ENCODE data around the gene PLXNA4. TPM values are rescaled to one million over a fixed set of nuclear protein-coding genes. Genes with fewer than 3 reads are reported as not detected.

The PLXNA4 gene
- total and polyA plus RNA-seq, 2 experiments from 2014 or later: 0.08 to 0.80 TPM

DNA sequence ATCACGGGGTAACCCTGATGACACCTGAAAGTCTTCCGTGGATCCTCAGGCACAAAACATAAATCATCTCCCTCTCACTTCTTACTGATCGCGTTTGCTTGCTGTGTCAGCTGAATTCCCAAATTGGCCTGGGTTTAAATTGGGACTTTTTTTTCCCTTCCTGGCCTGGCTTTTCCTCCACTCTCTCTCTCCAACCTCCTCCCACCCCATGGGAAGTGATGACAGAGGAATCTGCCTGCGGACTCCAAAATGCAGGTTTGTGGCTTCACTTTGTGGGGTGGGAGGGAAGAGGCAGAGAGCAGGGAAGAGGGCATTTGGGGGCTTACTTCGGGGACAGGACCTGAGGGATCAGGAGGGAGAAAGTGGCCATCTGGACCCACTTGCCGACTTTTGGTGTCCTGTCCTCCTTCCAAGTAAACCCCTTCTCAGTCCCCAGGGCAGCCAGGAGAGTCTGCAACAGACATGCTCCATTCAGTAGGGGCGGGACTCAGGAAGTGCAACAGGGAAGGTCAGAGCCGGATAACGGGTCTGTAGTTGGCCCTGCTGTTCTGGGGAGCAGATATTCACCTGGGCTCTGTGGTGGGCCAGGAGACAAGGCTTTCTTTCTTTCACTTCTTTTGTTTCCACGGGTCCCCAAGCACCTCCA, 172.7 kb downstream of the PLXNA4 start:
- DNase-seq (ENCODE audit: low spot score): no peak
- H3K9me3 Mint-ChIP-seq: no peaks in the 10 kb centered on the region
- no peaks in the 10 kb centered on the region for H3K36me3 ChIP-seq (ENCODE audit: insufficient read depth)
- no peak overlapping the region for H3K27ac Mint-ChIP-seq
- TF ChIP-seq STAT1 (IDR thresholded peaks at IDR 0.05; ENCODE audit: unreplicated experiment): no peak
- TF ChIP-seq, protein P1, sequence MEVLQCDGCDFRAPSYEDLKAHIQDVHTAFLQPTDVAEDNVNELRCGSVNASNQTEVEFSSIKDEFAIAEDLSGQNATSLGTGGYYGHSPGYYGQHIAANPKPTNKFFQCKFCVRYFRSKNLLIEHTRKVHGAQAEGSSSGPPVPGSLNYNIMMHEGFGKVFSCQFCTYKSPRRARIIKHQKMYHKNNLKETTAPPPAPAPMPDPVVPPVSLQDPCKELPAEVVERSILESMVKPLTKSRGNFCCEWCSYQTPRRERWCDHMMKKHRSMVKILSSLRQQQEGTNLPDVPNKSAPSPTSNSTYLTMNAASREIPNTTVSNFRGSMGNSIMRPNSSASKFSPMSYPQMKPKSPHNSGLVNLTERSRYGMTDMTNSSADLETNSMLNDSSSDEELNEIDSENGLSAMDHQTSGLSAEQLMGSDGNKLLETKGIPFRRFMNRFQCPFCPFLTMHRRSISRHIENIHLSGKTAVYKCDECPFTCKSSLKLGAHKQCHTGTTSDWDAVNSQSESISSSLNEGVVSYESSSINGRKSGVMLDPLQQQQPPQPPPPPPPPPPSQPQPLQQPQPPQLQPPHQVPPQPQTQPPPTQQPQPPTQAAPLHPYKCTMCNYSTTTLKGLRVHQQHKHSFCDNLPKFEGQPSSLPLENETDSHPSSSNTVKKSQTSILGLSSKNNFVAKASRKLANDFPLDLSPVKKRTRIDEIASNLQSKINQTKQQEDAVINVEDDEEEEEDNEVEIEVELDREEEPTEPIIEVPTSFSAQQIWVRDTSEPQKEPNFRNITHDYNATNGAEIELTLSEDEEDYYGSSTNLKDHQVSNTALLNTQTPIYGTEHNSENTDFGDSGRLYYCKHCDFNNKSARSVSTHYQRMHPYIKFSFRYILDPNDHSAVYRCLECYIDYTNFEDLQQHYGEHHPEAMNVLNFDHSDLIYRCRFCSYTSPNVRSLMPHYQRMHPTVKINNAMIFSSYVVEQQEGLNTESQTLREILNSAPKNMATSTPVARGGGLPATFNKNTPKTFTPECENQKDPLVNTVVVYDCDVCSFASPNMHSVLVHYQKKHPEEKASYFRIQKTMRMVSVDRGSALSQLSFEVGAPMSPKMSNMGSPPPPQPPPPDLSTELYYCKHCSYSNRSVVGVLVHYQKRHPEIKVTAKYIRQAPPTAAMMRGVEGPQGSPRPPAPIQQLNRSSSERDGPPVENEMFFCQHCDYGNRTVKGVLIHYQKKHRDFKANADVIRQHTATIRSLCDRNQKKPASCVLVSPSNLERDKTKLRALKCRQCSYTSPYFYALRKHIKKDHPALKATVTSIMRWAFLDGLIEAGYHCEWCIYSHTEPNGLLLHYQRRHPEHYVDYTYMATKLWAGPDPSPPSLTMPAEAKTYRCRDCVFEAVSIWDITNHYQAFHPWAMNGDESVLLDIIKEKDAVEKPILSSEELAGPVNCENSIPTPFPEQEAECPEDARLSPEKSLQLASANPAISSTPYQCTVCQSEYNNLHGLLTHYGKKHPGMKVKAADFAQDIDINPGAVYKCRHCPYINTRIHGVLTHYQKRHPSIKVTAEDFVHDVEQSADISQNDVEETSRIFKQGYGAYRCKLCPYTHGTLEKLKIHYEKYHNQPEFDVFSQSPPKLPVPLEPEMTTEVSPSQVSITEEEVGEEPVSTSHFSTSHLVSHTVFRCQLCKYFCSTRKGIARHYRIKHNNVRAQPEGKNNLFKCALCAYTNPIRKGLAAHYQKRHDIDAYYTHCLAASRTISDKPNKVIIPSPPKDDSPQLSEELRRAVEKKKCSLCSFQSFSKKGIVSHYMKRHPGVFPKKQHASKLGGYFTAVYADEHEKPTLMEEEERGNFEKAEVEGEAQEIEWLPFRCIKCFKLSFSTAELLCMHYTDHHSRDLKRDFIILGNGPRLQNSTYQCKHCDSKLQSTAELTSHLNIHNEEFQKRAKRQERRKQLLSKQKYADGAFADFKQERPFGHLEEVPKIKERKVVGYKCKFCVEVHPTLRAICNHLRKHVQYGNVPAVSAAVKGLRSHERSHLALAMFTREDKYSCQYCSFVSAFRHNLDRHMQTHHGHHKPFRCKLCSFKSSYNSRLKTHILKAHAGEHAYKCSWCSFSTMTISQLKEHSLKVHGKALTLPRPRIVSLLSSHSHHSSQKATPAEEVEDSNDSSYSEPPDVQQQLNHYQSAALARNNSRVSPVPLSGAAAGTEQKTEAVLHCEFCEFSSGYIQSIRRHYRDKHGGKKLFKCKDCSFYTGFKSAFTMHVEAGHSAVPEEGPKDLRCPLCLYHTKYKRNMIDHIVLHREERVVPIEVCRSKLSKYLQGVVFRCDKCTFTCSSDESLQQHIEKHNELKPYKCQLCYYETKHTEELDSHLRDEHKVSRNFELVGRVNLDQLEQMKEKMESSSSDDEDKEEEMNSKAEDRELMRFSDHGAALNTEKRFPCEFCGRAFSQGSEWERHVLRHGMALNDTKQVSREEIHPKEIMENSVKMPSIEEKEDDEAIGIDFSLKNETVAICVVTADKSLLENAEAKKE (CRISPR knock-in tag; IDR thresholded peaks at IDR 0.05): no peak
- no peak for TF ChIP-seq JUNB (IDR thresholded peaks at IDR 0.05; ENCODE audit: unreplicated experiment)
- TF ChIP-seq EZH2phosphoT487 (IDR thresholded peaks at IDR 0.05; ENCODE audit: unreplicated experiment): no peak
- TF ChIP-seq EZH2 (IDR thresholded peaks at IDR 0.05; ENCODE audit: low read depth, unreplicated experiment): no peak
- TF ChIP-seq, protein P2, sequence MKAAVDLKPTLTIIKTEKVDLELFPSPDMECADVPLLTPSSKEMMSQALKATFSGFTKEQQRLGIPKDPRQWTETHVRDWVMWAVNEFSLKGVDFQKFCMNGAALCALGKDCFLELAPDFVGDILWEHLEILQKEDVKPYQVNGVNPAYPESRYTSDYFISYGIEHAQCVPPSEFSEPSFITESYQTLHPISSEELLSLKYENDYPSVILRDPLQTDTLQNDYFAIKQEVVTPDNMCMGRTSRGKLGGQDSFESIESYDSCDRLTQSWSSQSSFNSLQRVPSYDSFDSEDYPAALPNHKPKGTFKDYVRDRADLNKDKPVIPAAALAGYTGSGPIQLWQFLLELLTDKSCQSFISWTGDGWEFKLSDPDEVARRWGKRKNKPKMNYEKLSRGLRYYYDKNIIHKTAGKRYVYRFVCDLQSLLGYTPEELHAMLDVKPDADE (IDR thresholded peaks at IDR 0.05): no peak
- TF ChIP-seq ZNF114 (CRISPR knock-in tag; IDR thresholded peaks at IDR 0.05): no peak
- H3K4me3 Mint-ChIP-seq: no peak overlapping the region
- no peaks in the 10 kb centered on the region for H4K20me1 ChIP-seq (replicated peaks; ENCODE audit: insufficient read depth)
- H3K27me3 Mint-ChIP-seq (ENCODE audit: insufficient read depth, low read depth, poor library complexity): peaks cover 9% of the 10 kb centered on the region
- H3K4me3 ChIP-seq: no peak overlapping the region
- H3K9me2 ChIP-seq (ENCODE audit: insufficient read depth): no peaks in the 10 kb centered on the region
- H3K4me1 ChIP-seq (ENCODE audit: insufficient read depth): peaks cover 6% of the 10 kb centered on the region; the same call in 1 of the 2 replicates
- peak; percentile 67 for ATAC-seq
- H3K4me1 Mint-ChIP-seq: peaks cover 21% of the 10 kb centered on the region
- no peaks in the 10 kb centered on the region for H3K79me2 ChIP-seq (replicated peaks; ENCODE audit: insufficient read depth)
- H3K36me3 Mint-ChIP-seq (ENCODE audit: low read depth): no peaks in the 10 kb centered on the region
- H2AFZ ChIP-seq: peak overlapping the region; percentile 74
- H3K4me2 ChIP-seq: no peak overlapping the region
- no peak overlapping the region for H3K27ac ChIP-seq (ENCODE audit: low read depth)
- no peaks in the 10 kb centered on the region for H3F3A ChIP-seq (replicated peaks; ENCODE audit: low read depth)
- H3K27me3 ChIP-seq (ENCODE audit: insufficient read depth): no peaks in the 10 kb centered on the region

All from GM23338 (cell line).